Uterus (tissue), 4 donors: ENCODE data around the gene NSD2. TPM values are rescaled to one million over a fixed set of nuclear protein-coding genes. Genes with fewer than 3 reads are reported as not detected.

ENCODE experiments used
- DNase-seq, 2 donors: peaks; one replicate each; pipeline ENCODE4 v3.0.0-alpha.2; 2019 to 2020
- H3K27ac ChIP-seq, 2 donors: fragments of 200-600 bp; sonication (generic); 1 replicate in 1 of 2; 2 replicates in 1 of 2; pipeline ENCODE4 v1.5.1; 2016 to 2018
- H3K27me3 ChIP-seq, 2 donors: fragments of 200-600 bp; sonication (generic); one replicate each; pipeline ENCODE4 v1.5.1; 2018 to 2019; ENCODE audit warnings: control low read depth in 1 of 2
- H3K36me3 ChIP-seq, 2 donors: fragments of 200-600 bp; sonication (generic); one replicate each; pipeline ENCODE4 v1.5.1; 2019; ENCODE audit warnings: control low read depth in 1 of 2
- H3K4me1 ChIP-seq, 2 donors: fragments of 200-600 bp; sonication (generic); one replicate each; pipeline ENCODE4 v1.5.1; 2018 to 2019; ENCODE audit warnings: control low read depth in 1 of 2
- H3K4me3 ChIP-seq, 2 donors: fragments of 200-600 bp; sonication (generic); 1 replicate in 1 of 2; 2 replicates in 1 of 2; pipeline ENCODE4 v1.5.1; 2018 to 2019; ENCODE audit warnings: mild to moderate bottlenecking in 1 of 2
- H3K9me3 ChIP-seq, 2 donors: fragments of 200-600 bp; sonication (generic); one replicate each; pipeline ENCODE4 v1.5.1; 2019; ENCODE audit warnings: control low read depth in 1 of 2
- CTCF ChIP-seq, 4 experiments: fragments of 200-600 bp in 2 of 4; fragments of 450-650 bp in 2 of 4; sonication (generic) in 2 of 4; IDR thresholded peaks; one replicate each; pipeline ENCODE4 v1.5.1; 2016 to 2019; ENCODE audit warnings: antibody characterized with exemption in 4 of 4, mild to moderate bottlenecking in 2 of 4, moderate library complexity in 1 of 4
- POLR2A ChIP-seq, 2 donors: fragments of 450-650 bp; IDR thresholded peaks; one replicate each; pipeline ENCODE4 v1.6.1; 2016; ENCODE audit warnings: antibody characterized with exemption in 2 of 2, mild to moderate bottlenecking in 1 of 2, moderate library complexity in 1 of 2
- intact Hi-C: fragments of 100-400 bp; cut with DNase I; formaldehyde crosslinking; loops from one replicate; pipeline ENCODE4 v1.15.1; 2023; ENCODE audit warnings: low total_unique reads
- total RNA-seq, 4 donors: library from RNA; depleted of rRNA in 3 of 4; stranded (reverse); fragments of >200 nt in 3 of 4; gene quantifications; one replicate each; pipeline versions ENCODE4 v1.1.0 to v1.2.4, GENCODE V29; 2014 to 2023
- donor health status: DM: yes; HTN: yes; CAD: no.

NSD2 gene
- total RNA-seq, 4 donors from 2014 or later, result 10.3 to 75.3 (median 49.0) TPM

GRCh38 chr4:1979477-1980196 is 108.4 kb downstream of the NSD2 start:
- Histone ChIP-seq H3K4me1 (no peaks in the 10 kb centered on the region), H3K27ac (no peak overlapping the region), H3K27me3 (no peaks in the 10 kb centered on the region), H3K9me3 (no peaks in the 10 kb centered on the region), H3K4me3 (no peak overlapping the region), H3K36me3 (no peaks in the 10 kb centered on the region)
- DNase-seq, result no peak
- intact Hi-C loops, result no loop called here
- TF ChIP-seq CTCF (IDR thresholded peaks at IDR 0.05) (no peak), POLR2A (IDR thresholded peaks at IDR 0.05) (no peak)

- TF ChIP-seq POLR2A (IDR thresholded peaks at IDR 0.05), result no peak
- no peak for TF ChIP-seq CTCF (IDR thresholded peaks at IDR 0.05)
- DNase-seq, result no peak
- H3K27ac ChIP-seq, result no peak overlapping the region
- no peaks in the 10 kb centered on the region for H3K27me3 ChIP-seq
- no peaks in the 10 kb centered on the region for H3K9me3 ChIP-seq
- intact Hi-C loops, result no loop called here
- H3K4me3 ChIP-seq, result no peak overlapping the region
- no peaks in the 10 kb centered on the region for H3K36me3 ChIP-seq
- H3K4me1 ChIP-seq, result no peaks in the 10 kb centered on the region
These were observed 109.4 kb downstream of the NSD2 start for GRCh38 chr4:1980561-1981041.

GRCh38 chr4:1981251-1982058 is 110.3 kb downstream of the NSD2 start:
- Histone ChIP-seq H3K27me3 (no peaks in the 10 kb centered on the region), H3K4me1 (no peaks in the 10 kb centered on the region), H3K4me3 (no peak overlapping the region), H3K27ac (no peak overlapping the region), H3K9me3 (no peaks in the 10 kb centered on the region), H3K36me3 (no peaks in the 10 kb centered on the region)
- TF ChIP-seq POLR2A (IDR thresholded peaks at IDR 0.05), result no peak
- no peak for TF ChIP-seq CTCF (IDR thresholded peaks at IDR 0.05)
- DNase-seq, result no peak
- intact Hi-C loops, result no loop called here

- TF ChIP-seq POLR2A (IDR thresholded peaks at IDR 0.05) (no peak), CTCF (IDR thresholded peaks at IDR 0.05) (no peak)
- no peaks in the 10 kb centered on the region for H3K27me3 ChIP-seq
- no peaks in the 10 kb centered on the region for H3K36me3 ChIP-seq
- H3K9me3 ChIP-seq, result no peaks in the 10 kb centered on the region
- H3K4me3 ChIP-seq, result no peak overlapping the region
- no peaks in the 10 kb centered on the region for H3K4me1 ChIP-seq
- no peak for DNase-seq
- intact Hi-C loops, result no loop called here
- H3K27ac ChIP-seq, result no peak overlapping the region
These were observed 111.2 kb downstream of the NSD2 start for GRCh38 chr4:1982124-1983052.
